HL-60 (cell line): ENCODE data around the gene SIL1.

ENCODE experiments used
- DNase-seq, 2 experiments: peaks; one replicate each; pipeline ENCODE4 v3.0.0-alpha.2; 2010 to 2020; ENCODE audit warnings: low read depth in 1 of 2, low spot score in 1 of 2
- H3K27ac ChIP-seq: fragments of 250-450 bp; sonication (Bioruptor Pico); replicated peaks from 2 replicates; pipeline ENCODE4 v1.5.1; 2020; ENCODE audit warnings: mild to moderate bottlenecking, moderate library complexity
- H3K27me3 ChIP-seq: fragments of 250-450 bp; sonication (Bioruptor Pico); 2 replicates; pipeline ENCODE4 v1.5.1; 2021; ENCODE audit warnings: mild to moderate bottlenecking, moderate library complexity; ENCODE audit not compliant: insufficient read depth, poor library complexity, severe bottlenecking
- H3K4me3 ChIP-seq: replicated peaks from 2 replicates; pipeline ENCODE4 v1.5.1; 2011; ENCODE audit warnings: mild to moderate bottlenecking, control low read depth, low read length; ENCODE audit not compliant: insufficient read depth
- CTCF ChIP-seq: IDR thresholded peaks from one replicate; pipeline ENCODE4 v1.5.1; 2011; ENCODE audit warnings: low read length, control low read depth, inconsistent platforms; ENCODE audit not compliant: insufficient read depth
- GABPA ChIP-seq: IDR thresholded peaks from 2 replicates; pipeline ENCODE4 v1.6.1; 2012; ENCODE audit warnings: low read depth
- POLR2AphosphoS5 ChIP-seq: IDR thresholded peaks from 2 replicates; pipeline ENCODE4 v1.6.1; 2012; ENCODE audit warnings: low read depth
- SPI1 ChIP-seq: IDR thresholded peaks from 2 replicates; pipeline ENCODE4 v1.6.1; 2012; ENCODE audit warnings: low read depth, mild to moderate bottlenecking, borderline replicate concordance
- TF ChIP-seq, protein P1 (sequence below): IDR thresholded peaks from 2 replicates; pipeline ENCODE4 v1.6.1; 2012; ENCODE audit warnings: low read depth; ENCODE audit not compliant: insufficient replicate concordance

SIL1 gene

DNA sequence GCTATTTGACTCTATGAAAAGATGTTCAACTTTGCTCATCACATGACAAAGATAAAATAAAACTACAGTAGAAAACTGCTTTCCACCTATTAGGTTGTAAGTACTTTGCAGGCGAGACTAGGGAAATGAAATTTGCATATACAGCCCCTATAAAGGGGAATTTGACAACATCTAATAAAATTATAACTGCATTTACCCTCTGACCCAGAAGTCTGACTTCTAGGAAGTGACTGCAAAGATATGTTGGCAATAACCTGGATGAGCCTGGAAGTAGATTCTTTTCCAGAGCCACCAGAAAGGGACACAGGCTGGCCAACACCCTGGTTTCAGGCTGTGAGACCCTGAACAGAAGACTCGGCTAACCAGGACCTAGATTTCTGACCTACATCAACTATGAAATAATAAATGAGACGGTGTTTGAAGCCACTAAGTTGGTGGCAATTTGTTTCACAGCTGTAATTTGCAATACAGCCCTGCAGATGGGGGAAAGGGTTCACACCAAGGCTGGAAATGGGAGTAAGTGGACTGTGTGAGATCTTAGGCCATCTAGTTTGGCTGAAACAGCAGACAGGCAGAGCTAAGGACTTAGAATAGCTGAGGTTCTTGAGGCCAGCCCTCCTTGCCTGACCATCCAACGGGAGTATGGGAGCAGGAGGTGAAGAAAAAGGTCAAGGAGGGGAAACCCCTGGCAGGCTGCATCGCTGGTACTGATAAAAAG is 106.6 kb downstream of the SIL1 start:
- Histone ChIP-seq H3K4me3 (no peak overlapping the region), H3K27ac (no peak overlapping the region), H3K27me3 (no peaks in the 10 kb centered on the region)
- no peak for TF ChIP-seq POLR2AphosphoS5
- TF ChIP-seq, protein P1, sequence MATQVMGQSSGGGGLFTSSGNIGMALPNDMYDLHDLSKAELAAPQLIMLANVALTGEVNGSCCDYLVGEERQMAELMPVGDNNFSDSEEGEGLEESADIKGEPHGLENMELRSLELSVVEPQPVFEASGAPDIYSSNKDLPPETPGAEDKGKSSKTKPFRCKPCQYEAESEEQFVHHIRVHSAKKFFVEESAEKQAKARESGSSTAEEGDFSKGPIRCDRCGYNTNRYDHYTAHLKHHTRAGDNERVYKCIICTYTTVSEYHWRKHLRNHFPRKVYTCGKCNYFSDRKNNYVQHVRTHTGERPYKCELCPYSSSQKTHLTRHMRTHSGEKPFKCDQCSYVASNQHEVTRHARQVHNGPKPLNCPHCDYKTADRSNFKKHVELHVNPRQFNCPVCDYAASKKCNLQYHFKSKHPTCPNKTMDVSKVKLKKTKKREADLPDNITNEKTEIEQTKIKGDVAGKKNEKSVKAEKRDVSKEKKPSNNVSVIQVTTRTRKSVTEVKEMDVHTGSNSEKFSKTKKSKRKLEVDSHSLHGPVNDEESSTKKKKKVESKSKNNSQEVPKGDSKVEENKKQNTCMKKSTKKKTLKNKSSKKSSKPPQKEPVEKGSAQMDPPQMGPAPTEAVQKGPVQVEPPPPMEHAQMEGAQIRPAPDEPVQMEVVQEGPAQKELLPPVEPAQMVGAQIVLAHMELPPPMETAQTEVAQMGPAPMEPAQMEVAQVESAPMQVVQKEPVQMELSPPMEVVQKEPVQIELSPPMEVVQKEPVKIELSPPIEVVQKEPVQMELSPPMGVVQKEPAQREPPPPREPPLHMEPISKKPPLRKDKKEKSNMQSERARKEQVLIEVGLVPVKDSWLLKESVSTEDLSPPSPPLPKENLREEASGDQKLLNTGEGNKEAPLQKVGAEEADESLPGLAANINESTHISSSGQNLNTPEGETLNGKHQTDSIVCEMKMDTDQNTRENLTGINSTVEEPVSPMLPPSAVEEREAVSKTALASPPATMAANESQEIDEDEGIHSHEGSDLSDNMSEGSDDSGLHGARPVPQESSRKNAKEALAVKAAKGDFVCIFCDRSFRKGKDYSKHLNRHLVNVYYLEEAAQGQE, result no peak
- no peak for TF ChIP-seq SPI1
- TF ChIP-seq CTCF, result no peak
- no peak for TF ChIP-seq GABPA
- DNase-seq, result no peak

GRCh38 chr5:139090581-139090980 is 107.6 kb downstream of the SIL1 start:
- H3K4me3 ChIP-seq, result no peak overlapping the region
- H3K27ac ChIP-seq, result no peak overlapping the region
- TF ChIP-seq, protein P1, result no peak
- TF ChIP-seq SPI1 (no peak), GABPA (no peak), CTCF (no peak), POLR2AphosphoS5 (no peak)
- no peak for DNase-seq
- no peaks in the 10 kb centered on the region for H3K27me3 ChIP-seq

DNA sequence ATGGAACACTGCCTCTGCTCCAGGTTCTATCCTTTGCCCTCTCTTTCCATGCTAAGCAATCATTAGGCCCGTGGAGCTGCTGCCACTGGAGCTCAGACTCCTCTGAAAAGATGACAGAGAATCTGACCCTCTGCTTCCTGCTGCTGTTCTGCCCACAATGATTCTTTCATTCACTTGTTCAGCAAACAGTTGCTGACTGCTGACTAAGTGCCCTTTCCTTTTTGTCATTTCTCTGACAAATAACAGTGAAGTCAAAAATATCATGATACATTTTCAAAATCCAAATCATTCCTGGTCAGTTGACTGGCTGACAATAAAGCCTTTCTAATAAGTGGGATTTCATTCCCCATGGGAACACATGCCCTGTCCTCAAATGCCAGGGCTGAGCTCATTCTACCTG is 110.1 kb downstream of the SIL1 start:
- Histone ChIP-seq H3K4me3 (no peak overlapping the region), H3K27ac (no peak overlapping the region), H3K27me3 (no peaks in the 10 kb centered on the region)
- no peak for DNase-seq
- TF ChIP-seq, protein P1, result no peak
- TF ChIP-seq CTCF, result no peak
- TF ChIP-seq SPI1, result no peak
- no peak for TF ChIP-seq GABPA
- TF ChIP-seq POLR2AphosphoS5, result no peak
